SK-N-MC (cell line): ENCODE results near the gene CCDC137.

ENCODE experiments used
- EZH2 ChIP-seq: fragments of 200-600 bp; sonication (generic); IDR thresholded peaks from one replicate; pipeline ENCODE4 v1.6.1; 2017; ENCODE audit warnings: antibody characterized with exemption
- FOXP2 ChIP-seq: optimal IDR thresholded peaks from 2 replicates; pipeline ENCODE3; 2011; ENCODE audit warnings: mild to moderate bottlenecking, moderate library complexity; ENCODE audit not compliant: insufficient read depth; ENCODE audit errors: extremely low read length, control extremely low read depth
- POLR2AphosphoS5 ChIP-seq: IDR thresholded peaks from 2 replicates; pipeline ENCODE4 v1.6.1; 2012; ENCODE audit warnings: mild to moderate bottlenecking, low read depth, low read length, borderline replicate concordance

DNA sequence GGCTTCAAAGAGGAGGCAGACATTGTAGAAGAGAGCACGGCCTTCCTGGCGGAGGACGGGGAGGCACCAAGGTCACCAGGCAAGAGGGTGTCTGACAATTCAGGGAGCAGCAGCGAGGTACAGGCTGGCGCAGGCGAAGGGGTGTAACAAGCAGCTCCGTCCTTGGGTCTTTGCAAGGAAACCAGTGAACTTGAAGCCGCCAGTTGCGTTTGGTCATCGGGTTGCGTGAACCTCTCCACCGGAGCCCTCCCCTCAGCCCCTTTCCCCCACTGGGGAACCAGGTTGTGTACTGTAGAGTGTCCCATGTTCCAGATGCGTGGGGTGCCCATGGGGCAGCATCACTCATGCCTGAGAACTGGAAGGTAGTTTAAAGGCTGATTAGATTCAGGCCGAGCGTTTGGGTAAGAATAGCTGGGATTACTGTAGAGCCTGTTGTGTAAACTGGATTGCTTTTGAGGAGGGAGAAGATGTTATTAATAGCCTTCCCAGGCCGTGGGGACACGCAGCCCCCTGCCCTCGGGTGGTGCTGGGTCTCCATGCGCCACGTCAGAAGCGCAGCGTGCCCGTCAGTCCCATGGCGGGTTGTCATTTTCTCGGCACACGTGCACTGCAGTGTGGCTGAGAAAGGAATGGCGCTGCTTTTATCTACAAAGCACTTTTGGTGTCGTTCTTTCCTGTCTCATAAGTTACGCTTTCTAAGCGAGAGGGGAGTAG is 39.1 kb downstream of the CCDC137 start:
- no peak for TF ChIP-seq POLR2AphosphoS5
- TF ChIP-seq FOXP2, result no peak
- TF ChIP-seq EZH2, result no peak
